HepG2 (cell line): Measurements from ENCODE around the gene GYPC.

Experiments
- AFF4 ChIP-seq: sonication (generic); formaldehyde crosslinking; IDR thresholded peaks from 2 replicates; pipeline ENCODE4 v1.4.0; 2020; ENCODE audit warnings: missing genetic modification reagents
- ATF6 ChIP-seq: sonication (generic); formaldehyde crosslinking; conservative IDR thresholded peaks from 2 replicates; pipeline ENCODE4 v1.4.0; 2020; ENCODE audit warnings: missing genetic modification reagents
- CREM ChIP-seq, 2 experiments: sonication (generic) in 1 of 2; formaldehyde crosslinking in 1 of 2; IDR thresholded peaks; 2 replicates each; pipeline versions ENCODE4 v1.4.0 to v1.6.1; 2016 to 2020; ENCODE audit warnings: antibody characterized with exemption in 1 of 2, mild to moderate bottlenecking in 1 of 2, missing genetic modification reagents in 1 of 2
- CTCF ChIP-seq: sonication (generic); formaldehyde crosslinking; IDR thresholded peaks from 2 replicates; pipeline ENCODE4 v1.5.0; 2020; ENCODE audit warnings: mild to moderate bottlenecking, missing genetic modification reagents, moderate library complexity
- SALL2 ChIP-seq: sonication (generic); formaldehyde crosslinking; IDR thresholded peaks from 2 replicates; pipeline ENCODE4 v1.8.1; 2023; ENCODE audit warnings: mild to moderate bottlenecking, missing genetic modification reagents, inconsistent platforms
- THRA ChIP-seq: sonication (generic); formaldehyde crosslinking; IDR thresholded peaks from 2 replicates; pipeline ENCODE4 v1.4.0; 2020; ENCODE audit warnings: missing genetic modification reagents, borderline replicate concordance
- ZNF124 ChIP-seq: sonication (generic); formaldehyde crosslinking; IDR thresholded peaks from 2 replicates; pipeline ENCODE4 v1.4.0; 2020; ENCODE audit warnings: missing genetic modification reagents
- ZNF24 ChIP-seq: fragments of 450-650 bp; IDR thresholded peaks from 2 replicates; pipeline ENCODE4 v1.6.1; 2017; ENCODE audit warnings: antibody characterized with exemption, mild to moderate bottlenecking

- no peak for TF ChIP-seq CREM (IDR thresholded peaks at IDR 0.05)
- no peak for TF ChIP-seq CREM (CRISPR knock-in tag; IDR thresholded peaks at IDR 0.05)
- TF ChIP-seq ZNF124: no peak
- no peak for TF ChIP-seq SALL2
- TF ChIP-seq ZNF24: no peak
- no peak for TF ChIP-seq ATF6
- TF ChIP-seq THRA (CRISPR knock-in tag): no peak
- no peak for TF ChIP-seq AFF4 (CRISPR knock-in tag)
- TF ChIP-seq CTCF (CRISPR knock-in tag): no peak
Measured at GRCh38 chr2:126677176-126677538, 21.2 kb downstream of the GYPC start.
